ENCODE measurements around the gene MAST4.

Gene MAST4

GRCh38 chr5:67002832-67003684 is 406.9 kb downstream of the MAST4 start:
- no peak for TF ChIP-seq CTCF (IDR thresholded peaks at IDR 0.05; ENCODE audit: unreplicated experiment in 3 of 3)
- Mint-ChIP-seq H3K4me1 (peaks cover 24% of the 10 kb centered on the region), H3K27me3 (ENCODE audit: low read depth) (peaks cover 4% of the 10 kb centered on the region), H3K4me3 (peak overlapping the region; percentile 77 to 85 (median 82)), H3K36me3 (ENCODE audit: low read depth) (no peaks in the 10 kb centered on the region), H3K27ac (peak overlapping the region; percentile 95 to 98 (median 95)), H3K9me3 (no peaks in the 10 kb centered on the region)

GRCh38 chr5:67003685-67003934 is 407.4 kb downstream of the MAST4 start:
- no peaks in the 10 kb centered on the region for H3K9me3 Mint-ChIP-seq
- H3K4me1 Mint-ChIP-seq: peaks cover 24% of the 10 kb centered on the region
- H3K4me3 Mint-ChIP-seq: peak overlapping the region; percentile 77 to 85 (median 82)
- H3K27me3 Mint-ChIP-seq (ENCODE audit: low read depth): peaks cover 4% of the 10 kb centered on the region
- TF ChIP-seq CTCF (IDR thresholded peaks at IDR 0.05; ENCODE audit: unreplicated experiment in 3 of 3): no peak
- peak overlapping the region; percentile 95 to 98 (median 95) for H3K27ac Mint-ChIP-seq
- H3K36me3 Mint-ChIP-seq (ENCODE audit: low read depth): no peaks in the 10 kb centered on the region

- TF ChIP-seq CTCF (IDR thresholded peaks at IDR 0.05; ENCODE audit: unreplicated experiment in 3 of 3): no peak
- H3K36me3 Mint-ChIP-seq (ENCODE audit: low read depth): no peaks in the 10 kb centered on the region
- peaks cover under 1% of the 10 kb centered on the region for H3K27me3 Mint-ChIP-seq (ENCODE audit: low read depth)
- H3K27ac Mint-ChIP-seq: peak overlapping the region; percentile 95 to 98 (median 95)
- H3K4me1 Mint-ChIP-seq: peaks cover 26% of the 10 kb centered on the region
- peak overlapping the region; percentile 90 to 95 (median 93) for H3K4me3 Mint-ChIP-seq
- H3K9me3 Mint-ChIP-seq: no peaks in the 10 kb centered on the region
These were observed 407.9 kb downstream of the MAST4 start for GRCh38 chr5:67003935-67004729.

GRCh38 chr5:67004730-67005350 is 408.6 kb downstream of the MAST4 start:
- Mint-ChIP-seq H3K4me3 (peak overlapping the region; percentile 90 to 95 (median 93)), H3K27me3 (ENCODE audit: low read depth) (no peaks in the 10 kb centered on the region), H3K4me1 (peaks cover 33% of the 10 kb centered on the region)

More at GRCh38 chr5:67004730-67005350, 408.6 kb downstream of the MAST4 start:
- Mint-ChIP-seq H3K9me3 (no peaks in the 10 kb centered on the region), H3K27ac (peak overlapping the region; percentile 95 to 98 (median 95)), H3K36me3 (ENCODE audit: low read depth) (no peaks in the 10 kb centered on the region)
- no peak for TF ChIP-seq CTCF (IDR thresholded peaks at IDR 0.05; ENCODE audit: unreplicated experiment in 3 of 3)

Data from nephron (organoid).